UCSD-AML1 (cell line): ENCODE results near the gene PHLPP1.
A peak's percentile ranks its signal among the peaks of the same experiment; 100 is the strongest.

Experiments used
- DNase-seq: peaks from one replicate; lab custom pipeline; 2025; ENCODE audit not compliant: unreplicated experiment; lab: John Stamatoyannopoulos, UW

PHLPP1 gene

GRCh38 chr18:62933261-62933887 is 218.0 kb downstream of the PHLPP1 start:
- no peak for DNase-seq

GRCh38 chr18:62935994-62936393 is 220.7 kb downstream of the PHLPP1 start:
- DNase-seq: no peak

- DNase-seq: no peak
Measured at GRCh38 chr18:62937065-62937464, 221.7 kb downstream of the PHLPP1 start.

GRCh38 chr18:62938006-62938405 is 222.7 kb downstream of the PHLPP1 start:
- no peak for DNase-seq

GRCh38 chr18:62938487-62938886 is 223.1 kb downstream of the PHLPP1 start:
- DNase-seq: no peak

GRCh38 chr18:62939433-62939832 is 224.1 kb downstream of the PHLPP1 start:
- DNase-seq: no peak

- peak; percentile 20 for DNase-seq
Measured at GRCh38 chr18:62939926-62940325, 224.6 kb downstream of the PHLPP1 start.

- DNase-seq: no peak
Measured at GRCh38 chr18:62942578-62942977, 227.2 kb downstream of the PHLPP1 start.

- DNase-seq: no peak
Measured at GRCh38 chr18:62944454-62944853, 229.1 kb downstream of the PHLPP1 start.

- DNase-seq: no peak
Measured at GRCh38 chr18:62948788-62949187, 233.4 kb downstream of the PHLPP1 start.

GRCh38 chr18:62950246-62950645 is 234.9 kb downstream of the PHLPP1 start:
- DNase-seq: no peak

- no peak for DNase-seq
Measured at GRCh38 chr18:62952807-62953206, 237.5 kb downstream of the PHLPP1 start.

- DNase-seq: peak; percentile 20
Measured at GRCh38 chr18:62953663-62954062, 238.3 kb downstream of the PHLPP1 start.

GRCh38 chr18:62954366-62954765 is 239.0 kb downstream of the PHLPP1 start:
- DNase-seq: no peak

- peak; percentile 45 for DNase-seq
Measured at GRCh38 chr18:62957885-62958472, 242.6 kb downstream of the PHLPP1 start.

- no peak for DNase-seq
Measured at GRCh38 chr18:62959481-62959880, 244.1 kb downstream of the PHLPP1 start.

GRCh38 chr18:62963507-62963906 is 248.2 kb downstream of the PHLPP1 start:
- no peak for DNase-seq

GRCh38 chr18:62964432-62964831 is 249.1 kb downstream of the PHLPP1 start:
- no peak for DNase-seq

GRCh38 chr18:62967089-62967488 is 251.7 kb downstream of the PHLPP1 start:
- no peak for DNase-seq

- no peak for DNase-seq
Measured at GRCh38 chr18:62973689-62974088, 258.3 kb downstream of the PHLPP1 start.

- no peak for DNase-seq
Measured at GRCh38 chr18:62974388-62974787, 259.0 kb downstream of the PHLPP1 start.

- DNase-seq: no peak
Measured at GRCh38 chr18:62974928-62975675, 259.8 kb downstream of the PHLPP1 start.
